Measurements from ENCODE around the gene SV2B.

Gene SV2B

DNA sequence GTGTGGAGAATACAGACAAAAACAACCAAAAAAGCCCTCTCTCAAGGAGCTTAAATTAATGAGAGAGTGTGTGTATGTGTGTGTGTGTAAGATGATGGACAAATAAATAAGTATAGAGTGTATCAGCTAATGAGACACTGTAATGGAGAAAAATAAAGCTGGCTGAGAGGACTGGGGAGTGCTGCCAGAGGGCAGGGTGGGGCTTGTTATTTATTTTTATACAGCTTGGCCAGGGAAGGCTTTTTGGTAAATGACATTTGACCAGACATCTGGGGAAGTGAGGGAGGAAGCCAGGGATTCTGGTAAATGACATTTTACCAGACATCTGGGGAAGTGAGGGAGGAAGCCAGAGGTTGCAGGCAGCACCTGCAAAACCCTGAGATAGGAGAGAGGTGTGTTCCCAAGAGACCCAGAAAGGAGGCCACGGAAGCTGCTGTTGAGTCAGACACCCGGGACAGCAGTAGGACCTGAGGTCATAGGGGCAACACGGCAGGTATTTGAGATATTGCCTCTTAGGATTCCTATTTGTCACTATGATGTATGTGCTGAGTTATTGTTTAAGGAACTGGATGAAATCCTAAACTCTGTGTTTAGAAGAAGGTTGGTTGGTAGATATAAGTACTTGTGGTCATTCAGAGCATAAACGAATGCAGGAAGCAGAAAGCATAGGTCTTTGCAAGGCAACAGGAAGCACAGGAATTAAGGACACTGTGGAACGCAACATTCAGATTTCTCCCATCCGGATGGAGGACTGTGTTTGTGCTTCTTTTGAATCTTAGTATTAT, 2.7 kb downstream of the SV2B start:
- DNase-seq = no peak

DNA sequence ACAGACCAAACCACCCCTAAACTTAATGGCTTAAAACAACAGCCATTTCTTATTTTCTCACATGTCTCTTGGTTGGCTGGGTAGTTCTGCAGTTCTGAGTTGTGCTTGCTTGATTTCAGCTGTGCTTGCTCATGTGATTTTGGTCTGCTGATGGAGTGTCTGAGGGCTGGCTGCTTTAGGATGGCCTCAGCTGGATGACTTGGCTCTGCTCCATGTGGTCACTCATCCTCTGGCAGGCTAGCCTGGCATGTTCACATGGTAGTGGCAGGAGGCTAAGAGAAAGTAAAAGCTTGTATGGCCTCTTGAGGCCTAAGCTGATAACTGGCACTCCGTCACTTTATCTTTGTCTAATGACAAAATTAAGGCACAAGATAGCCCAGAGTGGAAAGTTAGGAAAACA, 4.1 kb downstream of the SV2B start:
- DNase-seq = peak in 3 of 4 experiments; percentile 27 to 50 (median 28)

DNA sequence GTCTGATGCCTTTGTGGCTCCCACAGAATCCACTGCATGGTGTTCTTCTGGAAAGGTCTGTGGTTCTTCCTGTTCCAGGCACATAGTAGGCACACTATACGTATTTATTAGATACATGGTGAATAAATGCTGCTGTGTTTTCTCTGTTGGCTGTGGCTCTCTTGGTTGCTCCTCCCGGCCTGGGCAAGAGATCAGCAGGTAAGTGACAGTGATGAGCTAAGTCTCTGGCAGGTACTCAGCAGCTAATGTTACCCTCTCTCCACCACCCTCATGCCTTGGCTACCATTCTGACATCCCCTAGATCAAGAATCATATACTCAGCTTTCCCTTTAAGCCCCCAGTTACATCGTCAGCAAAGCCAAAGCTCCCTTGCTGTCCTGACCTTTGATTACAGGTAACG, 8.4 kb downstream of the SV2B start:
- no peak for DNase-seq

DNA sequence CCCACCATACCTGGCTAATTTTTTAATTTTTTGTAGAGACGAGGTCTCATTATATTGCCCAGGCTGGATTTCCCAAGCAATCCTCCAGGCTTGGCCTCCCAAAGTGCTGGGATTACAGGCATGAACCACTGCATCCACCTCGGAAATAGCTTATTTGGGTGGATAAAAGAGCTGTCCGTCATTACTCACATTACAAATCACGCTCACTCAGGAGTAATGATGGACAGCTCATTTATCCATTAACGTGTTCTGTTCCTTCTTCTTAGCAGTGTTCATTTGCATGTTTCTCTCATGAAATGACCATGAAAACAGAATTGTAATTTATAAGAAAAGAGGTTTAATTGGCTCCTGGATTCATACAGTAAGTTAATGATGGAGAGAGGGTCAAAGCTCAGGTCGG, 9.8 kb downstream of the SV2B start:
- DNase-seq = no peak

DNA sequence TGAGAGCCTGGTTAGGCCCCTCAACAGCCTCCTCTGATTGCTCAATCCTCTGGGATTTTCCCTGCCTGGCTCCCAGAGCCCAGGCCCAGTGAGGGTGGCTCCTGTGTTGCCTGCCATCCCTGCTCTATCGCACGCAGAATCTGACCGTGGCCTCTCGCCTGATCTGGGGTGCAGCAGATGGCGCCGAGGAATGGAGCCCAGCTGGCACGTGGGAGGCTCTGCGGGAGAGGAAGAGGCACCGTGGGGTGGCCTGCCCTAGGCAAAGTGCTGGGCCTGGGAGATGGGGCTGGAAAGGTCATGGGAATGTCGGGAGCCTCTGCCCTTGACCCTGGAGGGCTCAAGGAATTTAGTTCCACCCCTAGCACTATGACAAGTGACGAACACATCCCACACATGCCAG, 10.3 kb downstream of the SV2B start:
- no peak for DNase-seq

DNA sequence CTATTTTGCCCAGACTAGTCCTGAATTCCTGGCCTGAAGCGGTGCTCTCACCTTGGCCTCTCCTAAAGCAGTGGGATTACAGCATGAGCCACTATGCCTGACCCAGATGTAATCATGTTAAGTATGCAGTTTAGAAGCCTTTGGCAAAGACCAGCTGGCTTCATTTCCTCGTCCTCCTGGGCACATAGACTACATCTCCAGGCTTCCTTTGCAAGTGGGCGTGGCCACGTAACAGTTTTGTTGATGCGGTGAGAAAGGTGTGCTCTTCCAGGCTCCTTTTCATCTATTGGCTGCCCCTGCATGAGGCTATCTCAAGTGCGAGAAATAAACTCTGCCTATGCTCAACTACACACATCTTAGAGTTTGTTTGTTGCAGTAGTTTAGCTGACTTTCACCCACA, 13.0 kb downstream of the SV2B start:
- DNase-seq = no peak

DNA sequence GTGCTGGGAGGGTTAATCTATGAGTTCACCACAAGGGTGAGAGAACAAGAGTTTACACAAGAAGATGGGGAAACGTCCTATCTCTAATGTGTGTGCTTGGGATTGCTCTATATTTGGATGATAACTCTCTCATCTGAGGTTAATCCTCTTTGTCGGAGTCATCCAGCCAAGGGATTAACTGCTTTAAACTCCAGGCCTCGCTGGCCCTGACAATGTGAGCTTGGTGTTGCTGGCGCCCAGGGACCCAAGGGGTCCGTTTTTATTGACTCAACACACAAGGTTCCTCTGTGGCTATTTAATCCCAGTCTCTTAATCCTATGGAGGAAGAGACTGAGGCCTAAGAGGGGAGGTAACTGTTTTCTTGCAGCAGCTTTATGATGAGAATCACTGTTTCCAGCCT, 14.2 kb downstream of the SV2B start:
- DNase-seq = no peak

DNA sequence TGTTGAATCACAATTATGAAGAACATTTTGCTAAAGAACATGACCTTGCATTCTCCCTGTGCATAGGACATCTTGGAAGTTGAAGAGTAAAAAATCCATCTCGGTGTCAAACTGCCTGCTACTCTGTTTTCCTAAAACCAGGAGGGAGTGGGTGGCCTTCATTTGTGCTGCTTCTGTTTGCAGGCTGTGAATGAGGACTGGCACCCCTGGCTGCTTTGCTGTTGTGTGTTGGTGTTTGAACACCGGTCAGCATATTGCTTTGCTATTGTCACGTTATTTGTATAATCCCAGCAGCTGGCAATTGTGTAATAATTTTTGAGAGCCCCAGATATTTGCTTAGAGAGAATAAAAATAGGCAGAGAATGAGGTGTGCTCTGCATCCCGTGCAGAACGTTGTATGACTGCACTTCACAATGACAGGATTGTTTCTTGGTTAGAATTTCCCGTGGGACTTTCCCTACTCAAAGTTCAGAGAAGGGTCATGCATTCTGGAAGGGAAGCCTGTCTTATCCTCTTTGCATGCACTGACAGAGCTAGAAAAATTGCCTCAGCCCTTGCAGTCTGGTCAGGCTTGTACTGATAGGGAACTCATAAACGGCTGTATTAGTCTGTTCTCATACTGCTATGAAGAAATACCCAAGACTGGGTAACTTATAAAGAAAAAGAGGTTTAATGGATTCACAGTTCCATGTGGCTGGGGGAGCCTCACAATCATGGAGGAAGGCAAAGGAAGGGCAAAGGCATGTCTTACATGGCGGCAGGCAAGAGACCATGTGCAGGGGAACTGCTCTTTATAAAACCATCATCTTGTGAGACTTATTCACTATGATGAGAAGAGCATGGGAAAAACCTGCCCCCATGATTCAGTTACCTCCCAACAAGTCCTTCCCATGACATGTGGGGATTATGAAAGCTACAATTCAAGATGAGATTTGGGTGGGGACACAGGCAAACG, 16.3 kb downstream of the SV2B start:
- peak in 3 of 4 experiments; percentile 28 to 55 (median 40) for DNase-seq

DNA sequence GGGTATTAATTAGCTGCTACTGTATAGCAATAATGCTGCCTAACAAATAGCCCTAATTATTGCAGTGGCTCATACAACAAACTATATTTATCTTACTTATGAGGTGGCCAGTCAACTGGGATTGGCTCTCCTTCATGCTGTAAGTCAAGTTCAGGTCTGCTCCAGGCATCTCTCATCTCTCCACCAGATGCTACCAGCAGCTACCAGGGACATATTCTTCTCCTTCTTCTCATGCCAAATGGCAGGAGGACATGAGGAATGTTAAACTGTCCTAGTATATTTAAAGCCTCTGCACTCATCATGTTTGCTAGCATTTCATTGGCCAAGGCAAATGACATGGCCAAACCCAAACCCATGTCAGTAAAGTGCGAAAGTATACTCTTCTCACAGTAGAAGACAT, 17.3 kb downstream of the SV2B start:
- no peak for DNase-seq

DNA sequence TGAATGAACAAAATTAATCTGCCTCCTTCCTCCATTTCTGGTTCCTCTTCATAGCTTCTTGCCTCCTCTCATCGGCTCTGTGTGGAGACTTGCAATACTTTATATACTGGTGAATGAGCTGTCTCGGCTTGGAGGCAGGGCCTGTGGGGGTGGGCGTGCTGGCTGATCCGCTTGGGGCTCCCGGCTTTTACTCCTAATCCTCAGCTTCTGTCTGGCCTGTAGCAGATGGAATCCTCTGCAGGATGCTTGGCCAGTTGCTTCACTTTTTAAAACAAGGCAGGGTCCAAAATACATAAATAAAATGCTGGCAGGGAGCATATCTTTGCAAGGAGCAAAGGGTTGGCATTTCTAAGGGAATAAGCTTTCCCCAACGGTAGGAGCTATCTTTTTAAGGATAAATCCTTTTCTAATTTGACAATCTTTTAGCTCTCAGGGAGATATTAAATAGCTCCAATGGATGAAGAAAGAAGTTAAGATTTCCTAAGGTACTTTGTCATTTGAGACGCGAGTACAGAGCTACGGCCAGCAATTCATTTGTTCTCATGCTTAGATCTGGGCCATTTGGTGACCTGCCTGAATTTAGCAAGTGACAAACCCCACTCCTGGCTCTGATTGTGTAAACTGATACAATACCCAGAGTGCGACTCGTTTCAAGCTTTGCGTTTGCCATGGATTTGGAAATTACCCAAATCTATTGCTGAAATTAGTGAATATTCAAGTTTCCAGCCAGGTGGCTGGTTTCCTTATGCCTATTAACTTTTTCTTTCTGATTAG, 18.9 kb downstream of the SV2B start:
- DNase-seq = no peak

DNA sequence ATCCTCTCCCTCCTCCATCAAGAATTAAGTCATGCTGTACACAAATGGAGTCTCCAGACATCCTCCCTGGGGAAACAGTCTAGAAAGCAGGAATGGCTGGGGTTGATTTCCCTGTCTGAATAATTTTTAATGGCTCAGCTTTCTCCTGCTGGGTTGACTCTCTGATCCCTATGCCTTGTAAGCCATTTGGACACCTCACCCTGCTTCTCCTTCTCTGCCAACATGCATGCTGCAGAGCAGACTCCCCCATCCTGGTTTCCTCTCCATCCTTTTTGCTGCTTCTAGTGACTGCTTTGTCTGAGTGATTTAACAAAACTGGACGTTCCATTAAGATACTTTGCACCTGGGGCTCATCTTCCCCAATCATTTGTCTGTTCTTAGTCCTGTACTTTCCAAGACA, 22.2 kb downstream of the SV2B start:
- DNase-seq = no peak

DNA sequence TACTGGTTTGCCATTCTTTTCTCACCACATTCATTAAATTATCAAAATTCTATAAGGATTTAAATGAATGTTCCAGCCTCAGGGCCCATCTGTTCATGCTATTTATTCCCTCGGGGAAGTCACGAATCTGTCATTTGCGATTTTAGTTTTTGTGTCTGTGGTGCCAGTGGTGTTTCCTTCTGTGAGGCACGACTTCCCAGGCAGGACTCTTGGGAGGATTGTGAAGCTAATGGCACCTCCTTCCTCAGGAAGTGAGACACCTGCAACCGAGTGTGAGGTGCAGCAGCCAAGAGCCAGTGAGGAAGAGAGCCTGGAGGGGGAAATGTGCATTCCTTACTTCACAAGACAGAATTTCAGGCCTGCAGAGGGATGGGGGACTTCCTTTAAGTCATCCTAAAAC, 24.1 kb downstream of the SV2B start:
- no peak for DNase-seq

DNA sequence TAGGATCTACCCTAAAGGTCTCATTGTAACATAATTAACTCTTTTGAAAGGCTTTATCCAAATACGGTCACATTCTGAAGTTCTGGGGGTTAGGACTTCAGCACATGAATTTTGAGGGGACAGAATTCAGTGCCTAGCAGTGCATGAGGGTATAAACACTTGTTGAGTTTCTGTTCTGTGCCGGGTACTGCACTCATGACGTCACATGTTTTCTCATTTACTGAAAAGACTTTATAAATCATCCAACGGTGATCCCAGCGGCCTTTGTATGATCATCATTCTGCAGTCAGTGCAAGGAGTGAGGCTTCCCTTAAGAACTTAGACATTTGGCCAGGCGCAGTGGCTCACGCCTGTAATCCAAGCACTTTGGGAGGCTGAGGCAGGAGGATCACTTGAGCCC, 25.1 kb downstream of the SV2B start:
- no peak for DNase-seq

DNA sequence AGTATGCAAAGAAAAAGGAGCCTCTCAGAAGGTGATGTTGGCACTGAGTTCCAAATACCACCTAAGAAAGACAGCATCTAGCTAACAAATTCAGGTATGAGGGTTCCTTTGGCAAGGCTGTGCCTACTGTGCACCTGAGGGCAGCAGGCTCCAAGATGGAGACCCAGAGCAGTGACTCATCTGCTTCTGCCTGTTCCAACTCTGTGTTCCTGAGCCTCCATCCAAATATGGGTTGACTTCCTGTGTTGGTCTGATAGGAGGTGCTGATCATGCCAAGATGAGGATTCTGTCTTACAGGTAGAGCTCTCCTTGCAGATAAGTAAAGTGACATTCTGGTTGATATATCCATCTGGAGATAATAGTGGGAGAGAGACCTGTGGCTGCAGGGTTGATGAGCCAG, 26.0 kb downstream of the SV2B start:
- DNase-seq = no peak

DNA sequence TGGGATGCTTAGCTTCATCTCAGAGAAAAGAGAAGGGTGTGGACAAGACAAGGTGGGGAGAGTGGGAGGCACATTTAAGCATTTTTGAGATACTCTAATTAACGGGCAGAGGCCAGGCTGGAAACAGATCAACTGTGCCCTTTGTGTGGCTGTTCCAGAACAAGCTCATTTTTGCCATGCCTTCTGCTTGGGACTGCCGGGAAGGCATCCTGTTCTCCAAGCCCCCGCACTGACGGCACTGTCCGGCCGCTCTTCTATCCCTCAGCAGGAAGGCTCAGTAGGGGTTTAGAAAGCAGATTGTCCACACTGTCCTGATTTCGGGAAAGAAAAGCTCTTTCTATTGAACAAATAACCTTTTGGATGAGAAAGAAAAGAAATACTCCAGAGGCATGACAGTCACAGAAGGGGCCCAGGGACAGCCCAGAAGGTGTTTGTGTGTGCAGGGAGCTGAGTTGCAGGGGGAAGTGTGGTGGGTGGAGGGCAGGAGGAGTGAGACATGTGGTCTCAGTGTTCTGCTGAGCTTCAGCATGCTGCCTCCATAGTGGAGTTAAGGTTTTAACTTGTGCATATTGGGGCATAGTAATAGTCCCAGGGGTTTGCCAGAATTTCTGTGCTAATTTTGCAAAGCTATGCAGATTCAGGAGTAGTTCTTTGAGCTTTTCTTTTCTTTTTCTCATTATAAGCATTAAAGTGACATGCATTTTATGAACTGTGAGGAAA, 27.3 kb downstream of the SV2B start:
- DNase-seq = no peak

DNA sequence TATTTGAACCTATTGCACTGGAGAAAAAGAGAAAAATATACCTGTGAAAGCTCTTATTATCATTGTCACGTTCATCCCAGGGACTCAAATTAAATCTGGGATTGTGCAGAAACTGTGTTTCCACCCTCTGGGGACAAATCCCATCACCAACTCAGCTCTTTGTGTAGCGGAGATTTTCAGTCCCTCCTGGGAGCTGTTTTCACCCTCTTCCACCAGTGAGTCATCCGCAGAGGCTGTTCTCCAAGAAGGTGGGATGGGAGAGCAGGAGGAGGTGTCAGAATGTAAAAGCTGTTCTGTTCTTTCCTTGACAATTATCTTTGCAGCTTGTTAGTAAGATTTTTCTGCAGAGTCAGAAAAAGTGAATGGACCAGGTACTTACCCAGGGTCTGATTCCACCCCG, 28.0 kb downstream of the SV2B start:
- DNase-seq = no peak

DNA sequence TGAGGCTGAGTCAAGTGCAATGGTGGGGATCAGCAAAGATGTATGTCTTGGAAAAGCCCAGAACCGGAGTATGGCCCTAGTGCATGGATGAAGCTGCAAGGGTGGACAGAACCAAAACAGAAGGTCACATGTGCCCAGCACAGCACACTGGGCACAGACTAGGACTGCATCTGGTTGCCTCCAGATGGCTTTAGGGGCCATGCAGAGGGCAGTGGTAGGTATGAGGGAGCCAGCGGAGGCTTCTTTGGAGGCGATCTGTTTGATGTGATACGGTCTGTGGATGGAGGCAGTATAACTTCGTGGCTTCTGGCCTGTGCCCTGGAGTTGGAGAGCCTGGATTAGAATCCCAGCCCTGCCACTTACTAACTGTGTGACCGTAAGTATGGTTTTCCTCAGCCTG, 29.4 kb downstream of the SV2B start:
- no peak for DNase-seq

DNA sequence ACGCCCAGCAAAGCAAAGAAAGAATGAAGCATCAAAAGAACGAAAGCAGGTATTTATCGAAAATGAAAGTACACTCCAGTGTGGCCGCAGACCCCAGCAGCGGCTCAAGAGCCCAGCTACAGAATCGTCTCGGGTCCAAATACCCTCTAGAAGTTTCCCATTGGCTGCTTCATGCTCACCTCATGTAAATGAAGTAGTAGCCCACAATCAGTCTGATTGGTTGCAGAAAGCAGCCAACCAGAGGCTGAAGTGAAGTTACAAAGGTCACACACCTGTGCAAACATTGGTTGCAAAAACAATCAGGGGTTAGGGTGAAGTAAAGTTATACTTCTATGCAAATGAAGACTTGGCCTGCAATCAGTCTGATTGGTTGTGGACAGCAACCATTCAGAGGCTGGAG, 32.0 kb downstream of the SV2B start:
- no peak for DNase-seq

DNA sequence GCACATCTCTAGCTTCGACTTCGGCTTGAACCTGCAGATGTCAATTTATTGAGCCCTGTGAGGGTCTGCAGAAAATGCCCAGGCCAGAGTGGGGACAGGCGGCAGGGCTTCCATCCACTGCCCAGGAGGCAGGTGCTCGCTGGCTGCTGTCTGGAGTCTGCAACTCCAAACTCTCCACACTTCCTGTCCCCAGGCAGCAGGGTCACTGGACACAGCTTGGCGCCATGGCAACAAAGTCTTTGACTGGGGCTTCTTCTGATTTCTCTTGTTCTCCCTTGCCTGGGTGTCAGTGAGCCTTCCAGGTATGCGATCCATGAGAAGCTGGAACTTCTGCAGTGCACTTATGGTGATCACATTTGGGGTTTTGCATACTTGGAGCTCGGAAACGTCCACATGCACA, 33.5 kb downstream of the SV2B start:
- no peak for DNase-seq

DNA sequence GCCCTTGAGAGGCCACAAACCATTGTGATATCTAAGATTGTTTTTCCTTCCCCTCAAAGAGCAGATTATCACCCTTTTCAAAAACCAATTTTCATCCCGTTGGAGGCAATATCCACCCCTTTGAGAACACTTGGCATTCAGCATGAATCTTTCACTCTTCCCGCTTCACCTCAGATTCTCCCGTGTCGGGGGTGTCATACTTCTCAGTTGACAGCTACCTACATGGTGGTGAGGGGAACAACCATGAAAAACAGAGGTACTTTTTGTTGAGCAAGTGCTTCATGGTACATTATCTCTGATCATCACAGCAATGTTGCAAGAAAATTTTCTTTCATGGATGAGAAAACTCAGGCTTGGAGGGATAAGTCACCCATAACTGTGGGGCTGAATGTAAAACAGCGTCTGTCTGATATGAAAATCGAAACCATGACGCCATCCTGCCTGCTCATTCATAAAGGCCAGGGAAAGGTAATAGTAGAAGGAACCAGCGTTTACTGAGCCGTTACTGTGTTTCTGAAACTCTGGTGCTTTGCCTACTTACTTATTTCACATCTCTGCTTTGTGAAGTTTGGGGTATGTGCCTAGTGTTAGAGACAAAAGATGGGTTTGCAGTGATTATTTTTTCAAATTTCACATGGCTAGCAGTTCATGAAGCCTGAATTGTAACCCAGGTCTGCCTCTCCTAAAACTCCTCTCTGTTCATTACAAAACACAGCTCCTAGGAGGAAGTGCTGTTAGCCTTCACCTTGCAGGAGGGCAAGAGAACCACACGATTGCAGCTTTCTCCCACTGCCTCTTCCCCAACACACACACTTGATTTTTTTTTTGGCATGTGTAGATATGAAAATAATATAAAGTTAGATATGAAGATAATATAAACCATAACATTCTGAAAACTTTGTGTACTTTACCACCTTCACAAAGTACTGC, 35.4 kb downstream of the SV2B start:
- no peak for DNase-seq

DNA sequence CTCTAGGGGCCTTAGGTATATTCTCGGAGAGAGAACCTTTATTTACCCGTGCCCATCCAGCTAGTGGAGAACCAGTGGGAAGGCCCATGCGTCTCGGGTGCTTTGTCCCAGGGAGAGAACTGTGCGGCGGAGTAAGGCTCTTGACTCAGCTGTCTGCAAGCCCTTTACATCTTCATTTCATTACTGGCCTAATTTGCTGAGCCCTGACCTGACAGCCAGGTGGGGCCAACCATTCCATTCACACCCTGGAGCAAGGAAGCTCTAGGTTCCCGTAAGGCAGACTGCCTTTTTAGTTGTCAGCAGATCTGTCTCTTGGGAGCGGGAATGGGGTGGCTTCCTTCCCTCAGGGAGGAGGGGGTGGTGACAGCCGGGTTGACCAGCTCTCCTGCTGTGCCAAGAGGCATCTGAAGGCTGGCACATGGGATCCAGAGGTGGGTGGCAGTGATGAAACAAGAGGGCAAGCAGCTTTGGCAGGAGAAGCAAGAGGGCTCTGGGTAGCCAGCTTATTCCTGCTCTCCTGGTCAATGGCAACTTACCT, 36.4 kb downstream of the SV2B start:
- no peak for DNase-seq
